Keratinocyte (primary cell): ENCODE measurements around the gene P2RY12. TPM values are rescaled to one million over a fixed set of nuclear protein-coding genes. Genes with fewer than 3 reads are reported as not detected.
A peak's percentile ranks its signal among the peaks of the same experiment; 100 is the strongest.

ENCODE experiments used
- DNase-seq: peaks from one replicate; pipeline ENCODE4 v3.0.0-alpha.2; 2011; ENCODE audit warnings: low read depth, missing footprints, low spot score
- FAIRE-seq: peaks from 2 replicates; lab custom pipeline; 2011; peaks lifted over from hg19 to GRCh38; lab: Jason Lieb, UNC
- H2AFZ ChIP-seq: 2 replicates; pipeline ENCODE4 v1.6.0; 2012; ENCODE audit warnings: low read length, control low read depth, inconsistent platforms; ENCODE audit not compliant: control insufficient read depth
- H3K27ac ChIP-seq: 2 replicates; pipeline ENCODE4 v1.5.1; 2011; ENCODE audit warnings: low read length; ENCODE audit not compliant: control insufficient read depth, insufficient read depth
- H3K27me3 ChIP-seq: 3 replicates; pipeline ENCODE4 v1.6.0; 2011; ENCODE audit warnings: low read length; ENCODE audit not compliant: control insufficient read depth, insufficient read depth; ENCODE audit errors: extremely low read depth
- H3K36me3 ChIP-seq, 2 experiments: 2 replicates in 1 of 2; 3 replicates in 1 of 2; pipeline ENCODE4 v1.5.1; 2011; ENCODE audit warnings: low read length in 2 of 2, mild to moderate bottlenecking in 1 of 2; ENCODE audit not compliant: control insufficient read depth in 2 of 2, insufficient read depth in 2 of 2; ENCODE audit errors: extremely low read depth in 1 of 2
- H3K4me1 ChIP-seq: 3 replicates; pipeline ENCODE4 v1.5.1; 2011; ENCODE audit warnings: low read length; ENCODE audit not compliant: control insufficient read depth, insufficient read depth; ENCODE audit errors: extremely low read depth
- H3K4me2 ChIP-seq: 3 replicates; pipeline ENCODE4 v1.6.0; 2011; ENCODE audit warnings: low read depth, low read length; ENCODE audit not compliant: control insufficient read depth, insufficient read depth; ENCODE audit errors: extremely low read depth
- H3K4me3 ChIP-seq, 3 experiments: fragments of 200-600 bp in 1 of 3; sonication (generic) in 1 of 3; 2 replicates in 2 of 3; 3 replicates in 1 of 3; pipeline ENCODE4 v1.5.1; 2011 to 2016; ENCODE audit warnings: low read length in 3 of 3, mild to moderate bottlenecking in 3 of 3, control low read depth in 2 of 3, inconsistent platforms in 1 of 3, low read depth in 1 of 3, mixed read lengths in 1 of 3, mixed run types in 1 of 3, moderate library complexity in 1 of 3; ENCODE audit not compliant: control insufficient read depth in 2 of 3, insufficient read depth in 2 of 3; ENCODE audit errors: extremely low read depth in 1 of 3
- H3K79me2 ChIP-seq: 2 replicates; pipeline ENCODE4 v1.6.0; 2012; ENCODE audit warnings: low read length; ENCODE audit not compliant: control insufficient read depth, insufficient read depth
- H3K9ac ChIP-seq: 3 replicates; pipeline ENCODE4 v1.6.0; 2011; ENCODE audit warnings: low read length; ENCODE audit not compliant: control insufficient read depth, insufficient read depth; ENCODE audit errors: extremely low read depth
- H3K9me1 ChIP-seq: 3 replicates; pipeline ENCODE4 v1.6.0; 2011; ENCODE audit warnings: low read length; ENCODE audit not compliant: control insufficient read depth, insufficient read depth; ENCODE audit errors: extremely low read depth
- H3K9me3 ChIP-seq: 2 replicates; pipeline ENCODE4 v1.5.1; 2012; ENCODE audit warnings: low read depth, low read length; ENCODE audit not compliant: control insufficient read depth
- H4K20me1 ChIP-seq: 3 replicates; pipeline ENCODE4 v1.6.0; 2011; ENCODE audit warnings: low read length; ENCODE audit not compliant: control insufficient read depth, insufficient read depth; ENCODE audit errors: extremely low read depth
- CTCF ChIP-seq, 3 experiments: IDR thresholded peaks in 1 of 3; conservative IDR thresholded peaks in 1 of 3; optimal IDR thresholded peaks in 1 of 3; 2 replicates in 2 of 3; 3 replicates in 1 of 3; pipeline versions ENCODE3 to v1.5.1; 2011; ENCODE audit warnings: low read length in 3 of 3, mild to moderate bottlenecking in 3 of 3, moderate library complexity in 2 of 3, control low read depth in 1 of 3, inconsistent platforms in 1 of 3; ENCODE audit not compliant: insufficient read depth in 2 of 3; ENCODE audit errors: extremely low read depth in 1 of 3
- EZH2 ChIP-seq: IDR thresholded peaks from one replicate; pipeline ENCODE4 v1.6.1; 2012; ENCODE audit warnings: inconsistent platforms, mild to moderate bottlenecking, low read length, moderate library complexity
- dilution Hi-C: fragments of 300-500 bp; cut with MboI; formaldehyde crosslinking; loops from one replicate; pipeline ENCODE4 v1.7.0; 2020; ENCODE audit warnings: low sequenced_read_pairs; ENCODE audit not compliant: extremely low pct_ligation_motif_present
- polyA plus RNA-seq, 5 experiments: library from polyadenylated mRNA; depleted of rRNA in 3 of 5; stranded (reverse) in 3 of 5; stranded (forward) in 1 of 5; unstranded in 1 of 5; fragments of >200 nt; gene quantifications; 1 replicate in 1 of 5; 2 replicates in 3 of 5; 3 replicates in 1 of 5; pipeline versions ENCODE4 v1.2.1 to v1.2.3, GENCODE V29; 2011 to 2012; ENCODE audit warnings: missing spikeins in 2 of 5, low read depth in 1 of 5, low replicate concordance in 1 of 5

P2RY12 gene
- polyA plus RNA-seq, 1 donor (not counting 4 experiments of a cell fraction or from before 2014, with no cell fraction given) = not detected

GRCh38 chr3:151318313-151318712 lies 66.2 kb downstream of the P2RY12 start:
- peak overlapping the region in 2 of 3 experiments; percentile 56 to 60 for H3K4me3 ChIP-seq
- DNase-seq (no peak), FAIRE-seq (peak; percentile 60)
- H3K36me3 ChIP-seq = peaks cover 0 to 8% of the 10 kb centered on the region in 2 experiments
- H3K9ac ChIP-seq = peak overlapping the region; percentile 74
- peaks cover 45% of the 10 kb centered on the region for H3K4me1 ChIP-seq
- H3K79me2 ChIP-seq = peaks cover 32% of the 10 kb centered on the region
- no peaks in the 10 kb centered on the region for H3K9me3 ChIP-seq
- H3K27ac ChIP-seq = peak overlapping the region; percentile 98
- H2AFZ ChIP-seq = no peak overlapping the region
- peak overlapping the region; percentile 97 for H3K4me2 ChIP-seq
- H3K9me1 ChIP-seq = no peaks in the 10 kb centered on the region
- no peak for TF ChIP-seq CTCF (optimal IDR thresholded peaks at IDR 0.05 in 1 of 3, IDR thresholded peaks at IDR 0.05 in 1 of 3, conservative IDR thresholded peaks at IDR 0.05 in 1 of 3; ENCODE audit: extremely low read depth in 1 of 3, insufficient read depth in 2 of 3, low read length in 3 of 3)
- no peak for TF ChIP-seq EZH2
- dilution Hi-C loops = no loop called here
- H3K27me3 ChIP-seq = no peaks in the 10 kb centered on the region
- no peaks in the 10 kb centered on the region for H4K20me1 ChIP-seq

- peaks cover 3% of the 10 kb centered on the region for H4K20me1 ChIP-seq
- FAIRE-seq = peak; percentile 96
- H3K9me1 ChIP-seq = no peaks in the 10 kb centered on the region
- H3K27me3 ChIP-seq = no peaks in the 10 kb centered on the region
- peak within 1 kb of the TSS; percentile 95 for H3K4me2 ChIP-seq
- no peak within 1 kb of the TSS for H2AFZ ChIP-seq
- H3K4me3 ChIP-seq = peak within 1 kb of the TSS; percentile 75 to 93 (median 92)
- peaks cover 51% of the 10 kb centered on the region for H3K79me2 ChIP-seq
- H3K4me1 ChIP-seq = peaks cover 58% of the 10 kb centered on the region
- peaks cover 4 to 15% of the 10 kb centered on the region in 2 experiments for H3K36me3 ChIP-seq
- dilution Hi-C loops = no loop called here
- peak within 1 kb of the TSS; percentile 98 for H3K27ac ChIP-seq
- no peaks in the 10 kb centered on the region for H3K9me3 ChIP-seq
- peak; percentile 88 for DNase-seq
- H3K9ac ChIP-seq = peak within 1 kb of the TSS; percentile 94
- TF ChIP-seq CTCF (optimal IDR thresholded peaks at IDR 0.05 in 1 of 3, IDR thresholded peaks at IDR 0.05 in 1 of 3, conservative IDR thresholded peaks at IDR 0.05 in 1 of 3; ENCODE audit: extremely low read depth in 1 of 3, insufficient read depth in 2 of 3, low read length in 3 of 3) (no peak), EZH2 (no peak)
These were observed 68.1 kb downstream of the P2RY12 start, which contains the start of gene GPR87 for GRCh38 chr3:151316267-151316991. Gene GPR87 (minus strand): TSS chr3:151316820. CDS start chr3:151300100, 16,720 bp downstream.
